Endodermal cell (in vitro differentiated cells): ENCODE results near the gene DSTN. TPM values are rescaled to one million over a fixed set of nuclear protein-coding genes. Genes with fewer than 3 reads are reported as not detected.

Source experiments
- DNase-seq: peaks from one replicate; pipeline ENCODE4 v3.0.0-alpha.2; 2017
- H3K27ac ChIP-seq: 2 replicates; pipeline ENCODE4 v1.5.1; 2013; ENCODE audit warnings: mild to moderate bottlenecking, low read depth, low read length, moderate library complexity
- H3K27me3 ChIP-seq: 2 replicates; pipeline ENCODE4 v1.6.1; 2013; ENCODE audit warnings: mild to moderate bottlenecking, low read length, moderate library complexity; ENCODE audit not compliant: insufficient read depth, control insufficient read depth, poor library complexity, severe bottlenecking
- H3K36me3 ChIP-seq: 2 replicates; pipeline ENCODE4 v1.7.0; 2013; ENCODE audit warnings: mild to moderate bottlenecking, low read length, moderate library complexity; ENCODE audit not compliant: control insufficient read depth, insufficient read depth
- H3K4me1 ChIP-seq: one replicate; pipeline ENCODE4 v1.7.0; 2013; ENCODE audit warnings: low read length; ENCODE audit not compliant: control insufficient read depth, insufficient read depth
- H3K4me3 ChIP-seq: 2 replicates; pipeline ENCODE4 v1.5.1; 2013; ENCODE audit warnings: mild to moderate bottlenecking, low read length, moderate library complexity
- H3K9ac ChIP-seq: 2 replicates; pipeline ENCODE4 v1.6.1; 2013; ENCODE audit warnings: mild to moderate bottlenecking, low read length, moderate library complexity; ENCODE audit not compliant: poor library complexity, severe bottlenecking; ENCODE audit errors: extremely low read depth
- H3K9me3 ChIP-seq: 2 replicates; pipeline ENCODE4 v1.6.1; 2013; ENCODE audit warnings: mild to moderate bottlenecking, low read length, moderate library complexity; ENCODE audit not compliant: control insufficient read depth
- H3K27ac Mint-ChIP-seq: 2 replicates; pipeline ENCODE4 v1.8.0; 2020; ENCODE audit warnings: mixed read lengths
- H3K27me3 Mint-ChIP-seq: 2 replicates; pipeline ENCODE4 v1.8.0; 2021; ENCODE audit warnings: mild to moderate bottlenecking, mixed read lengths; ENCODE audit not compliant: insufficient read depth
- H3K36me3 Mint-ChIP-seq: 2 replicates; pipeline ENCODE4 v1.8.0; 2020; ENCODE audit warnings: low read depth, mixed read lengths
- H3K4me1 Mint-ChIP-seq: 2 replicates; pipeline ENCODE4 v1.8.0; 2020; ENCODE audit warnings: mixed read lengths
- H3K4me3 Mint-ChIP-seq: 2 replicates; pipeline ENCODE4 v1.8.0; 2020; ENCODE audit warnings: mild to moderate bottlenecking, moderate library complexity, mixed read lengths
- H3K9me3 Mint-ChIP-seq: 2 replicates; pipeline ENCODE4 v1.8.0; 2020; ENCODE audit warnings: mild to moderate bottlenecking, mixed read lengths
- CTCF ChIP-seq: fragments of 200-600 bp; sonication (generic); conservative IDR thresholded peaks from 2 replicates; pipeline ENCODE4 v1.5.0; 2021; ENCODE audit warnings: antibody characterized with exemption, mild to moderate bottlenecking
- WGBS, 2 experiments: methylation state at CpG; one replicate each; pipeline versions ENCODE4 v1.1.5 to v1.1.7; 2013; ENCODE audit warnings: missing lambda C conversion rate in 2 of 2, mixed read lengths in 1 of 2; ENCODE audit not compliant: insufficient coverage in 1 of 2, insufficient read length in 1 of 2; 5-methylcytosine and 5-hydroxymethylcytosine counted together
- total RNA-seq, 2 donors: library from RNA; stranded (reverse); fragmentation: NEBNext Ultra II Directional in 1 of 2; extraction: Animal tissue kit (Norgen Biotek cat#: 25700) in 1 of 2; gene quantifications; 2 replicates in 1 of 2; 3 replicates in 1 of 2; pipeline ENCODE4 v1.2.1, GENCODE V29; 2021

The DSTN gene
- total RNA-seq, 2 donors from 2014 or later: 196 to 204 TPM

- peak within 1 kb of the TSS; percentile 66 for H3K27ac ChIP-seq
- H3K4me1 ChIP-seq: no peaks in the 10 kb centered on the region
- Mint-ChIP-seq H3K4me3 (peak within 1 kb of the TSS; percentile 74), H3K36me3 (no peaks in the 10 kb centered on the region), H3K27me3 (peaks cover 9% of the 10 kb centered on the region), H3K27ac (peak within 1 kb of the TSS; percentile 97), H3K4me1 (peaks cover 16% of the 10 kb centered on the region), H3K9me3 (no peaks in the 10 kb centered on the region)
- DNase-seq: peak; percentile 90
- H3K9me3 ChIP-seq: no peaks in the 10 kb centered on the region
- WGBS, 2 experiments: 1 to 2% methylated on average over 39 to 111 of the region's 111 CpGs
- peak within 1 kb of the TSS; percentile 81 for H3K9ac ChIP-seq
- TF ChIP-seq CTCF: no peak
- H3K4me3 ChIP-seq: peak within 1 kb of the TSS; percentile 76
- H3K27me3 ChIP-seq: no peaks in the 10 kb centered on the region
- H3K36me3 ChIP-seq: no peaks in the 10 kb centered on the region
These were observed 38.9 kb upstream of the DSTN start, which contains the start of gene BFSP1 for GRCh38 chr20:17530716-17531664. BFSP1 (minus strand) TSS chr20:17531379; CDS start chr20:17531329, 50 bp downstream.

GRCh38 chr20:17531665-17532025 is 38.2 kb upstream of the DSTN start:
- TF ChIP-seq CTCF: no peak
- Histone ChIP-seq H3K9ac (peak overlapping the region; percentile 81), H3K27me3 (no peaks in the 10 kb centered on the region), H3K4me3 (peak overlapping the region; percentile 76), H3K9me3 (no peaks in the 10 kb centered on the region), H3K27ac (peak overlapping the region; percentile 66), H3K4me1 (no peaks in the 10 kb centered on the region), H3K36me3 (no peaks in the 10 kb centered on the region)
- peak overlapping the region; percentile 74 for H3K4me3 Mint-ChIP-seq
- H3K27me3 Mint-ChIP-seq: peaks cover 9% of the 10 kb centered on the region
- no peaks in the 10 kb centered on the region for H3K36me3 Mint-ChIP-seq
- 60 to 61% methylated on average over 3 to 5 of the region's 5 CpGs for WGBS, 2 experiments
- peaks cover 16% of the 10 kb centered on the region for H3K4me1 Mint-ChIP-seq
- H3K9me3 Mint-ChIP-seq: no peaks in the 10 kb centered on the region
- no peak for DNase-seq
- H3K27ac Mint-ChIP-seq: peak overlapping the region; percentile 97

DNA sequence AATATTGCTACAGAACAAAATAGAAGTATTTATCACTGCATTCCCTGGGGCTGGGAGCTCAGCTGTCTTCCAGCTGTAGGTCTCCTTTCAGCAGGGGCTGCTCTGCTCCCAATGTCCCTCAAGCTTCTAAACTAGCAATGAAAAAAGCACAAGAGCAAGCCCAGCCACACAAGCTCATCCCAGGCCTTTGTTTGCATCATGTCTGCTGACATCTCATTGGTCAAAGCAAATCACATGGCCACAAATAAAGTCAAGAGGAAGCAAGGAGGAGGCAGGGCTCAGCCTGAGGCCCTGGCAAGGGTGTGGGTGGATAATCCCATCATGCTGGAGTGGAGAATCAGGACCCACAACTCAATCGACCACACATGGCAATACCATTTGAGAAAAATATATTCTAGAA is 36.5 kb upstream of the DSTN start:
- Histone ChIP-seq H3K9me3 (no peaks in the 10 kb centered on the region), H3K36me3 (no peaks in the 10 kb centered on the region), H3K27me3 (no peaks in the 10 kb centered on the region), H3K9ac (no peak overlapping the region), H3K4me3 (no peak overlapping the region), H3K27ac (no peak overlapping the region), H3K4me1 (no peaks in the 10 kb centered on the region)
- Mint-ChIP-seq H3K9me3 (no peaks in the 10 kb centered on the region), H3K27me3 (peaks cover 9% of the 10 kb centered on the region), H3K4me3 (no peak overlapping the region), H3K4me1 (peaks cover 20% of the 10 kb centered on the region), H3K36me3 (no peaks in the 10 kb centered on the region), H3K27ac (no peak overlapping the region)
- WGBS, 2 experiments: 43 to 60% methylated on average over 1 of the region's 1 CpG
- peak; percentile 70 for DNase-seq
- TF ChIP-seq CTCF: no peak
